Stomach (tissue), 4 donors: ENCODE results near the gene ZNF385D.

ENCODE experiments used
- EP300 ChIP-seq: sonication (generic); formaldehyde crosslinking; IDR thresholded peaks from one replicate; pipeline ENCODE4 v1.6.1; 2017; ENCODE audit warnings: antibody characterized with exemption
- POLR2A ChIP-seq, 4 donors: fragments of 450-650 bp; IDR thresholded peaks; one replicate each; pipeline ENCODE4 v1.6.1; 2016; ENCODE audit warnings: antibody characterized with exemption in 4 of 4, control low read depth in 2 of 4, mild to moderate bottlenecking in 1 of 4, moderate library complexity in 1 of 4
- POLR2AphosphoS5 ChIP-seq, 3 donors: sonication (generic); formaldehyde crosslinking; IDR thresholded peaks; one replicate each; pipeline ENCODE4 v1.6.1; 2016; ENCODE audit warnings: antibody characterized with exemption in 3 of 3
- TF ChIP-seq, protein P1 (sequence below), 7 experiments: fragments of 450-650 bp in 4 of 7; fragments of 200-600 bp in 3 of 7; sonication (generic) in 3 of 7; IDR thresholded peaks; one replicate each; pipeline ENCODE4 v1.5.1; 2016 to 2019; ENCODE audit warnings: antibody characterized with exemption in 7 of 7, control low read depth in 2 of 7, mild to moderate bottlenecking in 1 of 7

DNA sequence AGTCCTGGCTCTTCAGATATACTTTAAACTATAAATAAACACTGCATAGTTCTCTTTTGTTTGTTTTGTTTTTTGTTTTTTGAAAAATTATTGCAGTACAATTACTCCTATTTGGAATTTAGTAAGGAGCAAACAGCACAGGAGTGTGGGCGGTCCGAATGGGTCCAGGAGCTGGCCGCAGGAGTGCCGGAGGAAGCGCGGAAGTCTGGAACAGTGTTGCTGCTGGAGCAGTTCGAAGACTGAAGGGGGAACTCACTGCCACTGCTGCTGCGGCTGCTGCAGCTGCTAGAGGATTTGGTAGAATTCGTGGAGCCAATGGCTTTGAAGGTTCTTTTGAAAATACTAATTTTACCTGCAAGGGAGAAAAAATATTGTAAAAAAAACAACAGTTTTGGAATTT lies 329.9 kb downstream of the ZNF385D start:
- no peak for TF ChIP-seq EP300
- TF ChIP-seq POLR2A (IDR thresholded peaks at IDR 0.05), result no peak
- TF ChIP-seq, protein P1, sequence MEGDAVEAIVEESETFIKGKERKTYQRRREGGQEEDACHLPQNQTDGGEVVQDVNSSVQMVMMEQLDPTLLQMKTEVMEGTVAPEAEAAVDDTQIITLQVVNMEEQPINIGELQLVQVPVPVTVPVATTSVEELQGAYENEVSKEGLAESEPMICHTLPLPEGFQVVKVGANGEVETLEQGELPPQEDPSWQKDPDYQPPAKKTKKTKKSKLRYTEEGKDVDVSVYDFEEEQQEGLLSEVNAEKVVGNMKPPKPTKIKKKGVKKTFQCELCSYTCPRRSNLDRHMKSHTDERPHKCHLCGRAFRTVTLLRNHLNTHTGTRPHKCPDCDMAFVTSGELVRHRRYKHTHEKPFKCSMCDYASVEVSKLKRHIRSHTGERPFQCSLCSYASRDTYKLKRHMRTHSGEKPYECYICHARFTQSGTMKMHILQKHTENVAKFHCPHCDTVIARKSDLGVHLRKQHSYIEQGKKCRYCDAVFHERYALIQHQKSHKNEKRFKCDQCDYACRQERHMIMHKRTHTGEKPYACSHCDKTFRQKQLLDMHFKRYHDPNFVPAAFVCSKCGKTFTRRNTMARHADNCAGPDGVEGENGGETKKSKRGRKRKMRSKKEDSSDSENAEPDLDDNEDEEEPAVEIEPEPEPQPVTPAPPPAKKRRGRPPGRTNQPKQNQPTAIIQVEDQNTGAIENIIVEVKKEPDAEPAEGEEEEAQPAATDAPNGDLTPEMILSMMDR (IDR thresholded peaks at IDR 0.05), result no peak
- no peak for TF ChIP-seq POLR2AphosphoS5 (IDR thresholded peaks at IDR 0.05)
